C4-2B (cell line): ENCODE results near the gene IL27RA.

Experiments
- CTCF ChIP-seq: fragments of 450-650 bp; conservative IDR thresholded peaks from 2 replicates; pipeline ENCODE4 v1.5.1; 2017; ENCODE audit warnings: mild to moderate bottlenecking
- ZFX ChIP-seq: fragments of 450-650 bp; IDR thresholded peaks from 2 replicates; pipeline ENCODE4 v1.6.1; 2017

DNA sequence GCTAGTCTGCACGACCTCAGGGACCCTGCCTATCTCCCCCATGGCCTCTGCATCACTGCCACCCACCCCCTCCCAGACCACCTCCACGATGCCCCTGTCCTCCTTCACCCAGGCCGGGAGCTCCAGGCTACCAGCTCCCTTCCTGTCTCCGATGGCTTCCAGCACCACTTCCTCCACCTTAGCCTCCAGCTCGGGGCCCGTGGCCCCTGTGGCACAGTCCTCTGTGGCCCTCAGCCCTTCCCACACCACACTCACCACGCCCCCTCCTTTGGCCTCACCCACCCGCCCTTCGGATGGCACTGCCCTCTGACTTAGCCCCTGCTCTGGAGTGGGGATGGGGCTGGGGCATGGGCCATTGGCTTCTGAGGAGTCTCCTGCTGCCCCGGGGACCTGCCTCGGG lies 23.2 kb downstream of the IL27RA start:
- no peak for TF ChIP-seq CTCF
- no peak for TF ChIP-seq ZFX
